Motor neuron (in vitro differentiated cells): Measurements from ENCODE around the gene RBMS3. TPM values are rescaled to one million over a fixed set of nuclear protein-coding genes. Genes with fewer than 3 reads are reported as not detected.

Experiments used
- ATAC-seq, 8 experiments: fragments of 200-7000 bp; cut with Tn5 transposase; replicated peaks in 6 of 8; 2 replicates each; pipeline ENCODE4 v1.8.0; 2021; ENCODE audit warnings: mild to moderate bottlenecking in 8 of 8, moderate library complexity in 8 of 8
- H3K27ac ChIP-seq, 2 donors: fragments of 250-450 bp; sonication (Bioruptor Pico); 2 replicates each; pipeline ENCODE4 v1.9.0; 2021; ENCODE audit warnings: antibody characterized with exemption in 2 of 2, mild to moderate bottlenecking in 2 of 2, moderate library complexity in 1 of 2
- H3K4me1 ChIP-seq, 2 donors: fragments of 250-450 bp; sonication (Bioruptor Pico); replicated peaks in 1 of 2; 2 replicates each; pipeline ENCODE4 v1.6.1; 2021; ENCODE audit warnings: antibody characterized with exemption in 2 of 2, mild to moderate bottlenecking in 2 of 2, moderate library complexity in 1 of 2
- H3K4me3 ChIP-seq, 5 donors: fragments of 250-450 bp; sonication (Bioruptor Pico); 2 replicates each; pipeline ENCODE4 v1.9.0; 2021; ENCODE audit warnings: antibody characterized with exemption in 5 of 5, mild to moderate bottlenecking in 5 of 5, moderate library complexity in 4 of 5
- WGBS, 10 experiments: fragments of 450-650 bp; shearing (Covaris generic); methylation state at CpG; one replicate each; pipeline ENCODE4 v1.0.0; 2022; 5-methylcytosine and 5-hydroxymethylcytosine counted together
- in situ Hi-C, 9 experiments: fragments of 400-800 bp; cut with MboI; loops; one replicate each; pipeline ENCODE4 v1.15.0; 2021; ENCODE audit warnings: low sequenced_read_pairs in 9 of 9, low pct_unique_long_range_greater_than_20kb in 2 of 9; ENCODE audit not compliant: unreplicated experiment in 9 of 9
- total RNA-seq, 8 experiments: library from RNA; unstranded; fragments of 300-600 nt; gene quantifications; 2 replicates each; pipeline versions ENCODE4 v1.2.3 to v1.2.4, GENCODE V29; 2022

RBMS3 gene
- total RNA-seq, 8 experiments from 2014 or later, result 11.0 to 63.7 (median 16.7) TPM

GRCh38 chr3:29755416-29755815 is 474.5 kb downstream of the RBMS3 start:
- no peak for ATAC-seq
- 38 to 100% (median 80%) methylated on average over 1 of the region's 1 CpG; no CpG with 5 or more reads in 5 of the 10 experiments for WGBS, 10 experiments
- in situ Hi-C loops, result loop anchor here in 1 of 9 experiments (25.0 kb wide), 1 partner anchor 468 kb away; the partner anchor contains the start of gene RBMS3
- peaks cover 16 to 18% of the 10 kb centered on the region in 2 donors for H3K4me1 ChIP-seq
- no peak overlapping the region for H3K27ac ChIP-seq
- no peak overlapping the region for H3K4me3 ChIP-seq

GRCh38 chr3:29757054-29757777 is 476.3 kb downstream of the RBMS3 start:
- whole genome bisulfite sequencing, 10 experiments, result 80 to 100% (median 100%) methylated on average over 1 of the region's 1 CpG; no CpG with 5 or more reads in 1 of the 10 experiments
- H3K4me3 ChIP-seq, result no peak overlapping the region
- in situ Hi-C loops, result loop anchor here in 1 of 9 experiments (25.0 kb wide), 1 partner anchor 470 kb away; the partner anchor contains the start of gene RBMS3
- H3K4me1 ChIP-seq, result peaks cover 16 to 19% of the 10 kb centered on the region in 2 donors
- H3K27ac ChIP-seq, result no peak overlapping the region
- no peak for ATAC-seq

GRCh38 chr3:29758108-29758433 is 477.2 kb downstream of the RBMS3 start:
- no peak for ATAC-seq
- no peak overlapping the region for H3K4me3 ChIP-seq
- H3K27ac ChIP-seq, result no peak overlapping the region
- H3K4me1 ChIP-seq, result peaks cover 16 to 19% of the 10 kb centered on the region in 2 donors
- in situ Hi-C loops, result loop anchor here in 1 of 9 experiments (25.0 kb wide), 1 partner anchor 471 kb away; the partner anchor contains the start of gene RBMS3

- H3K27ac ChIP-seq, result no peak overlapping the region
- peak in 7 of 8 experiments; percentile 26 to 78 (median 48) for ATAC-seq
- H3K4me3 ChIP-seq, result no peak overlapping the region
- peaks cover 16 to 19% of the 10 kb centered on the region in 2 donors for H3K4me1 ChIP-seq
- in situ Hi-C loops, result loop anchor here in 1 of 9 experiments (25.0 kb wide), 1 partner anchor 471 kb away; the partner anchor contains the start of gene RBMS3
- WGBS, 10 experiments, result 10 to 89% (median 77%) methylated on average over 2 to 7 of the region's 7 CpGs
Measured at GRCh38 chr3:29758434-29759322, 477.8 kb downstream of the RBMS3 start.

GRCh38 chr3:29759411-29760225 is 478.7 kb downstream of the RBMS3 start:
- H3K27ac ChIP-seq, result no peak overlapping the region
- 17 to 74% (median 37%) methylated on average over 3 to 8 of the region's 9 CpGs; no CpG with 5 or more reads in 3 of the 10 experiments for WGBS, 10 experiments
- H3K4me1 ChIP-seq, result peaks cover 16 to 19% of the 10 kb centered on the region in 2 donors
- in situ Hi-C loops, result loop anchor here in 1 of 9 experiments (25.0 kb wide), 1 partner anchor 472 kb away; the partner anchor contains the start of gene RBMS3
- no peak overlapping the region for H3K4me3 ChIP-seq
- ATAC-seq, result peak in 6 of 8 experiments; percentile 14 to 82 (median 73)

GRCh38 chr3:29760226-29760685 is 479.4 kb downstream of the RBMS3 start:
- Histone ChIP-seq H3K4me1 (peaks cover 16 to 19% of the 10 kb centered on the region in 2 donors), H3K4me3 (no peak overlapping the region), H3K27ac (no peak overlapping the region)
- ATAC-seq, result peak in 3 of 8 experiments; percentile 12 to 35 (median 17)
- in situ Hi-C loops, result loop anchor here in 1 of 9 experiments (25.0 kb wide), 1 partner anchor 473 kb away; the partner anchor contains the start of gene RBMS3

GRCh38 chr3:29761517-29761916 is 480.6 kb downstream of the RBMS3 start:
- 86 to 100% (median 100%) methylated on average over 1 to 2 of the region's 2 CpGs; no CpG with 5 or more reads in 4 of the 10 experiments for WGBS, 10 experiments
- Histone ChIP-seq H3K4me3 (no peak overlapping the region), H3K27ac (no peak overlapping the region), H3K4me1 (peaks cover 16 to 19% of the 10 kb centered on the region in 2 donors)
- in situ Hi-C loops, result loop anchor here in 1 of 9 experiments (25.0 kb wide), 1 partner anchor 474 kb away; the partner anchor contains the start of gene RBMS3
- ATAC-seq, result no peak

- H3K4me1 ChIP-seq, result peaks cover 16 to 19% of the 10 kb centered on the region in 2 donors
- H3K27ac ChIP-seq, result no peak overlapping the region
- ATAC-seq, result no peak
- in situ Hi-C loops, result loop anchor here in 1 of 9 experiments (25.0 kb wide), 1 partner anchor 476 kb away; the partner anchor contains the start of gene RBMS3
- 13 to 100% (median 94%) methylated on average over 1 of the region's 1 CpG for WGBS, 10 experiments
- no peak overlapping the region for H3K4me3 ChIP-seq
Measured at GRCh38 chr3:29763115-29763514, 482.2 kb downstream of the RBMS3 start.

- H3K4me3 ChIP-seq, result no peak overlapping the region
- WGBS, 10 experiments, result 24 to 100% (median 85%) methylated on average over 2 to 3 of the region's 3 CpGs; no CpG with 5 or more reads in 4 of the 10 experiments
- in situ Hi-C loops, result loop anchor here in 1 of 9 experiments (25.0 kb wide), 1 partner anchor 477 kb away; the partner anchor contains the start of gene RBMS3
- no peak overlapping the region for H3K27ac ChIP-seq
- ATAC-seq, result peak in 3 of 8 experiments; percentile 16 to 40 (median 33)
- peaks cover 14 to 15% of the 10 kb centered on the region in 2 donors for H3K4me1 ChIP-seq
Measured at GRCh38 chr3:29764041-29764440, 483.2 kb downstream of the RBMS3 start.

- WGBS, 10 experiments, result 8 to 100% (median 83%) methylated on average over 1 to 2 of the region's 2 CpGs; no CpG with 5 or more reads in 1 of the 10 experiments
- Histone ChIP-seq H3K4me1 (peaks cover 7 to 8% of the 10 kb centered on the region in 2 donors), H3K4me3 (no peak overlapping the region), H3K27ac (no peak overlapping the region)
- peak in 4 of 8 experiments; percentile 31 to 69 (median 50) for ATAC-seq
- in situ Hi-C loops, result loop anchor here in 1 of 9 experiments (25.0 kb wide), 1 partner anchor 477 kb away; the partner anchor contains the start of gene RBMS3
Measured at GRCh38 chr3:29764603-29765254, 483.9 kb downstream of the RBMS3 start.

GRCh38 chr3:29771602-29772001 is 490.7 kb downstream of the RBMS3 start:
- Histone ChIP-seq H3K27ac (no peak overlapping the region), H3K4me3 (no peak overlapping the region), H3K4me1 (no peaks in the 10 kb centered on the region)
- 77 to 100% (median 94%) methylated on average over 1 to 3 of the region's 3 CpGs; no CpG with 5 or more reads in 2 of the 10 experiments for WGBS, 10 experiments
- in situ Hi-C loops, result loop anchor here in 1 of 9 experiments (25.0 kb wide), 1 partner anchor 484 kb away; the partner anchor contains the start of gene RBMS3
- ATAC-seq, result no peak
